Large intestine (tissue), 3 donors: ENCODE results near the gene SLC38A1. TPM values are rescaled to one million over a fixed set of nuclear protein-coding genes. Genes with fewer than 3 reads are reported as not detected.

Experiments
- DNase-seq, 2 donors: peaks; one replicate each; pipeline versions ENCODE4 v3.0.0 to v3.0.0-alpha.2; 2013
- H3K27ac ChIP-seq: one replicate; pipeline ENCODE4 v1.5.1; 2013; ENCODE audit warnings: low read length
- H3K27me3 ChIP-seq: 2 replicates; pipeline ENCODE4 v1.6.1; 2013; ENCODE audit warnings: low read length; ENCODE audit not compliant: control insufficient read depth, insufficient read depth
- H3K36me3 ChIP-seq: 2 replicates; pipeline ENCODE4 v1.6.1; 2013; ENCODE audit warnings: low read length; ENCODE audit not compliant: control insufficient read depth, insufficient read depth
- H3K4me1 ChIP-seq: one replicate; pipeline ENCODE4 v1.6.1; 2013; ENCODE audit warnings: low read length; ENCODE audit not compliant: control insufficient read depth, insufficient read depth
- H3K4me3 ChIP-seq: one replicate; pipeline ENCODE4 v1.5.1; 2013; ENCODE audit warnings: low read length
- H3K9me3 ChIP-seq: one replicate; pipeline ENCODE4 v1.6.1; 2013; ENCODE audit warnings: mild to moderate bottlenecking, low read depth, low read length, moderate library complexity; ENCODE audit not compliant: control insufficient read depth
- WGBS: methylation state at CpG from one replicate; pipeline ENCODE4 v1.1.5; 2013; ENCODE audit warnings: low lambda C conversion rate; ENCODE audit not compliant: insufficient coverage; 5-methylcytosine and 5-hydroxymethylcytosine counted together
- polyA plus RNA-seq: library from polyadenylated mRNA; unstranded; fragments of 120-200 nt; gene quantifications from one replicate; pipeline ENCODE4 v1.2.1, GENCODE V29; 2013

The SLC38A1 gene
- polyA plus RNA-seq, 1 donor, result 52.9 TPM

DNA sequence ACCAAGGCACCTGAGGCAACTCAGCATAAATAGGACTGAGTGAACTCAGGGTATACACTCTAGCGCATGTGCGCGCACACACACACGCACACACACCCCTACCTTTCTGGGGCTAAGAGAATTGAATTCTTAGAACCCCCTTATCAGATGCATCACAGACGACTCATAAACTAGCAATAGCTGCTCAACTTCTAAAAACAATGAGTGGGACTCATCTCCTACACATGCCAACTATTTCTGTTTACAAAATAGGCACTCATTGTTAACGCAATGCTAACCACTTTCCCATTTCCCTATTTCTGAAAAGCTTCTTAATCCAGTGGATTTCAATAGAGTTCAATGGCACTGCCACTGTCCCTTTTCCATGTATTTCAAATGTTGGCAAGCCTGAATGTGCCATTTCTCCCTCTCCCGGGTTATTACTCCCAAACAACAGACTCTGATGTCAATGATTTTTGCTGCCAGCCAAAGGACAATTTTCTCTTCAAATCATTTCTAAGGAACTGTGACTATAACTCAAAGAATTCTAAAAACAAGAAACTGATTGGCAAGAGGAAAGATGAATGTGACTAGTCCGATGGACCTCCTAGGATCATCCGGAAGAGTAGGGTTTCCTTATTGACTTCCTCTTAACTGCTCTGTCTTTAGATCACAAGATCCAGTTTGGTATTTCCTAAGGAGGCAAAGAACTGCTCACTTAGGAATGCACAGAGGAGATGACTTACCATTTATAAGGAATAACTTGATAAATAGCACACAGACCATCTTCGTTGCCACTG is 48.8 kb downstream of the SLC38A1 start:
- 100% methylated on average over 1 of the region's 10 CpGs for WGBS
- Histone ChIP-seq H3K36me3 (peaks cover 7% of the 10 kb centered on the region), H3K4me1 (peaks cover 10% of the 10 kb centered on the region), H3K27ac (peak overlapping the region; percentile 21), H3K27me3 (no peaks in the 10 kb centered on the region), H3K4me3 (no peak overlapping the region), H3K9me3 (no peaks in the 10 kb centered on the region)
- DNase-seq, result no peak

DNA sequence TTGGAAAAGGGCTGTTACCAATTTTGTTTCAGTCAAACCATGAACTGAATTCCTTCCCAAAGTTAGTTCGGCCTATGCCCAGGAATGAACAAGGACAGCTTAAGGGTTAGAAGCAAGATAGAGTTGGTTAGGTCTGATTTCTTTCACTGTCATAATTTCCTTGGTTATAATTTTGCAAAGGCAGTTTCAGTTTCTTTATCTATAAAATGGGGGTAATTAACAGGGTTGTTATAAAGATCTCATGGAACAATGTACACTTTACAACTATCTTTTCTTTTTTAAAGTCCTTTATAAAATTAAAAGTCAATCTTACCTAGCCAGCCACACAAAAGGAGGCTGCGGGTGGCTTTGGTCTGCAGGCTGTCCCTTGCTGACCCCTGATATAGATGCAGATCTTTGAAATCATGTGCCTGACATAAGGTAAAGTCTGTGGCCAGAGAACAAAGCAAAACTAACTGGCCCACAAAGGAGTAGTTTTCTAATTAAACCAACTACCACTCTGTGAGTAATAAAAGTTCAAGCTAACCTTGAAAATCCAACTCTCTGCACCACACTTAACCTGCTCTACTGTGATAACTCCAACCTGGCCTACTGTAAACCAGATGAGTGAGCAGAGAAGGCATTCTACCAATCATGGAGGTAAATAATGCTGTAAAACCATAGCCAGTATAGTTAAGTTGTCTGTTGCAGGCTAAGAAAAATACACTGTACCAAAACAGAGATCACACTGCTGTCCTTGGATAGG is 49.5 kb downstream of the SLC38A1 start:
- no peaks in the 10 kb centered on the region for H3K27me3 ChIP-seq
- peak overlapping the region; percentile 21 for H3K27ac ChIP-seq
- H3K4me3 ChIP-seq, result no peak overlapping the region
- H3K4me1 ChIP-seq, result peaks cover 10% of the 10 kb centered on the region
- no CpG with 5 or more reads among the region's 2 CpGs for whole genome bisulfite sequencing
- H3K36me3 ChIP-seq, result peaks cover 4% of the 10 kb centered on the region
- no peaks in the 10 kb centered on the region for H3K9me3 ChIP-seq
- DNase-seq, result peak in 1 of 2 donors; percentile 56

DNA sequence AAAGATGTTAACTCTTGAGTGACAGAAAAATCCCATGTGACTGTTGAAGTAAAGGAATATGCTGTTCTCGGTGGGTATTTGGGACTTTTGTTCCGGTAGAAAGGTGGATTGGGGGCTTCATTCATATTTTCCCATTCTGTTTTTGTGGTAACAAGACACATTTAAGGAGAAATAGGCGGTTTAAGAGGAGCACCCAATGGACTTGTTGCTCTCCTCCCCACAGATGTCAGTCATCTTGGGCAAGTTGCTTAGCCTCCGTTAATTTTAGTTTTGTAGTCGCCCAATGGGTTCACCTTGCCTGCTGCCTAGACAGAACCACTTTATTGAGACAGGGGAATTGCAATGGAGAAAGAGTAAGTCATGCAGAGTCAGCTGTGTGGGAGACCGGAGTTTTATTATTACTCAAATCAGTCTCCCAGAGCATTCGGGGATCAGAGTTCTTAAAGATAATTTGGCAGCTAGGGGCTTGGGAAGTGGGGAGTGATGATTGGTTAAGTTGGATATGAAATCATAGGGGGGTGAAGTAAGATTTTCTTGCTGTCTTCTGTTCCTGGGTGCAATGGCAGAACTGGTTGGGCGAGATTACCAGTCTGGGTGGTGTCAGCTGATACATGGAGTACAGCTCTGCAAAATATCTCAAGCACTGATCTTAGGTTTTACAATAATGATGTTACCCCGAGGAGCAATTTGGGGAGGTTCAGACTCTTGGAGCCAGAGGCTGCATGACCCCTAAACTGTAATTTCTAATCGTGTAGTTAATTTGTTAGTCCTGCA is 50.3 kb downstream of the SLC38A1 start:
- DNase-seq, result peak in 1 of 2 donors; percentile 15

GRCh38 chr12:46217541-46218321 is 51.1 kb downstream of the SLC38A1 start:
- Histone ChIP-seq H3K27ac (no peak overlapping the region), H3K36me3 (peaks cover 5% of the 10 kb centered on the region), H3K4me1 (peaks cover 10% of the 10 kb centered on the region), H3K9me3 (no peaks in the 10 kb centered on the region), H3K4me3 (no peak overlapping the region), H3K27me3 (no peaks in the 10 kb centered on the region)
- no peak for DNase-seq
- 87% methylated on average over 3 of the region's 6 CpGs for WGBS

More for the DNA sequence above, 50.3 kb downstream of the SLC38A1 start:
- Histone ChIP-seq H3K27me3 (no peaks in the 10 kb centered on the region), H3K36me3 (peaks cover 5% of the 10 kb centered on the region), H3K27ac (no peak overlapping the region), H3K9me3 (no peaks in the 10 kb centered on the region), H3K4me3 (no peak overlapping the region), H3K4me1 (peaks cover 10% of the 10 kb centered on the region)
- WGBS, result 100% methylated on average over 1 of the region's 10 CpGs

GRCh38 chr12:46214668-46215436 is 54.0 kb downstream of the SLC38A1 start:
- Histone ChIP-seq H3K27ac (no peak overlapping the region), H3K9me3 (no peaks in the 10 kb centered on the region), H3K4me1 (peaks cover 7% of the 10 kb centered on the region), H3K27me3 (no peaks in the 10 kb centered on the region), H3K36me3 (peaks cover 5% of the 10 kb centered on the region), H3K4me3 (no peak overlapping the region)
- DNase-seq, result no peak
- no CpG with 5 or more reads among the region's 7 CpGs for WGBS

DNA sequence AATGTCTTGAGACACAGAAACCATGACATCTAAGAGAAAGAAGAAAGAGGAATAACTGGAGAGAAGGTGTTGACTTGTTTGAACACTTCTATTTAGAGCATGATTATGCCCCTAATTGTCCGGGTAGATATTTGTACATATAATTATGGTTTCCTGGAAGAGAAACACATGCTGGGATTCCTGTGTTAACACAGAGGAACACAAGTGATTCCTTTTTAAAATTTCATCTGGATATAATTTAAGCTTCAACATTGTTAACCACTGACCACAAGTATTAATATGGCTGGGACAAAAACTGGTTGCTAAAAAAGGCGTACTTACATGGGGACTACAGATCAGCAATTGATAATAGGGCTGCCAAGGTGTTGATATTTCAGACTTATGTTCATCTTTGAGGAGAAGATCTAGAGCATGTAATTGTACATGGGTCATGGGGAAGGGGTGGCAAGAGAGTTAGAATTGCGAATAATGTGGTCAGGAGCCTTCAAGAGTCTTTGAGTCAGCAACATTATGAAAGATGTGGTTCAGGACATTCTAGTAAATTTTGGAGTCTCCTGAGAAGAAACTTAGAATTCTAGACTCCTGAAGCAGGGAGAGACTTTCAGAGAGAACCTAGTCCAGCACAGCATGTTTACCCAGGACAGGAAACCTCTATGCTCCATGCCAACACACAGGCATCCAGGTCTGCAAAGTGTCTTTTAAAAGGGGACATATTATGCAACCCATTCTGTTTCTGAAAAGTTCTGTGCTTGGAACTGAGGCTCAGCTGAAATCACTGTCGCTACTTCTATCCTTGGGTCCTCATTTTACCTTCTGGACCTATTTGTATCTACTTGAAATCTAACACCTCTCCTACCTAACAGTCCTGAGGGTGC is 56.5 kb downstream of the SLC38A1 start:
- WGBS, result 85% methylated on average over 2 of the region's 4 CpGs
- H3K9me3 ChIP-seq, result no peaks in the 10 kb centered on the region
- no peak overlapping the region for H3K4me3 ChIP-seq
- DNase-seq, result no peak
- H3K27ac ChIP-seq, result no peak overlapping the region
- no peaks in the 10 kb centered on the region for H3K27me3 ChIP-seq
- peaks cover 5% of the 10 kb centered on the region for H3K36me3 ChIP-seq
- H3K4me1 ChIP-seq, result no peaks in the 10 kb centered on the region

- Histone ChIP-seq H3K4me3 (no peak overlapping the region), H3K27ac (no peak overlapping the region), H3K36me3 (peaks cover 5% of the 10 kb centered on the region), H3K27me3 (no peaks in the 10 kb centered on the region), H3K4me1 (no peaks in the 10 kb centered on the region), H3K9me3 (no peaks in the 10 kb centered on the region)
- DNase-seq, result peak; percentile 24 to 68
- WGBS, result 53% methylated on average over 3 of the region's 6 CpGs
Observed at GRCh38 chr12:46210873-46211439, 57.9 kb downstream of the SLC38A1 start.

DNA sequence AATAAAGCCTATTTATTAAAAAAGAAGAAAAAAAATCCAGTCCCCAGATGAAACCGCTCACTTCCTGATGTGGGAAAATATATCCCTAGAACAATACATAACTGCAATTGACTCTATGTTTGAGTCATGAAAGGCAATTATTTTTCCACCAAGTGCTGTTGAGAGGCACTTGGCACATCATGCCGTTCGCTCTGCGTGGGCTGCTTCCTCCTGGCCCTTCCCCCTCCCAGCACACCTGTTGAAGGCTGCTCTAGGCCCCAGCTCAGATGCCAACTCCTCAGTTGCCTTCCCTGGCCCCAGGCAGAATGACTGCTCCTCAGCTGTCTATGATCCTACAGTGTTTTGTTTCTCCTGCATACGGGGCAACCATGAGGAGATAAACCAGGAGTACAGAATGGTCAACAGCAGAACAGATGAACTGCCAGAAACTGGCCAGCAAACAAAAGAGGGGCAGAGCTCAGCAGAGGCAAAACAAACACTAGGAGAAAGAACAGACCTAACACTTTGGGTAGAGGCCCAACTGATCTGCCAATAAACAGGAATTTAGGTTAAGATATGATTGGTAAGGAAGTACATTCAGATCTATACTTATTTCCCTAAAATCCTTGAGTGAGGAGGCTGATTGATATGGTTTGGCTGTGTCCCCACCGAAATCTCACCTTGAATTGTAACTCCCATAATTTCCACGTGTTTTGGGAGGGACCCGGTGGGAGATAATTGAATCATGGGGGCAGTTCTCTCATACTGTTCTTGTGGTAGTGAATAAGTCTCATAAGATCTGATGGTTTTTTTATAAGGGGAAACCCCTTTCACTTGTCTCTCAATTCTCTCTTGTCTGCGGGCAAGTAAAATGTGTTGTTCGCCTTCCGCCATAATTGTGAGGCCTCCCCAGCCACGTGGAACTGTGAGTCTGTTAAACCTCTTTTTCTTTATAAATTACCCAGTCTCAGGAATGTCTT is 58.6 kb downstream of the SLC38A1 start:
- Histone ChIP-seq H3K27ac (no peak overlapping the region), H3K4me1 (no peaks in the 10 kb centered on the region), H3K27me3 (no peaks in the 10 kb centered on the region), H3K9me3 (no peaks in the 10 kb centered on the region), H3K36me3 (peaks cover 11% of the 10 kb centered on the region), H3K4me3 (no peak overlapping the region)
- 60% methylated on average over 1 of the region's 12 CpGs for WGBS
- peak in 1 of 2 donors; percentile 19 for DNase-seq
